Measurements from ENCODE around the gene LAMA1.

DNA sequence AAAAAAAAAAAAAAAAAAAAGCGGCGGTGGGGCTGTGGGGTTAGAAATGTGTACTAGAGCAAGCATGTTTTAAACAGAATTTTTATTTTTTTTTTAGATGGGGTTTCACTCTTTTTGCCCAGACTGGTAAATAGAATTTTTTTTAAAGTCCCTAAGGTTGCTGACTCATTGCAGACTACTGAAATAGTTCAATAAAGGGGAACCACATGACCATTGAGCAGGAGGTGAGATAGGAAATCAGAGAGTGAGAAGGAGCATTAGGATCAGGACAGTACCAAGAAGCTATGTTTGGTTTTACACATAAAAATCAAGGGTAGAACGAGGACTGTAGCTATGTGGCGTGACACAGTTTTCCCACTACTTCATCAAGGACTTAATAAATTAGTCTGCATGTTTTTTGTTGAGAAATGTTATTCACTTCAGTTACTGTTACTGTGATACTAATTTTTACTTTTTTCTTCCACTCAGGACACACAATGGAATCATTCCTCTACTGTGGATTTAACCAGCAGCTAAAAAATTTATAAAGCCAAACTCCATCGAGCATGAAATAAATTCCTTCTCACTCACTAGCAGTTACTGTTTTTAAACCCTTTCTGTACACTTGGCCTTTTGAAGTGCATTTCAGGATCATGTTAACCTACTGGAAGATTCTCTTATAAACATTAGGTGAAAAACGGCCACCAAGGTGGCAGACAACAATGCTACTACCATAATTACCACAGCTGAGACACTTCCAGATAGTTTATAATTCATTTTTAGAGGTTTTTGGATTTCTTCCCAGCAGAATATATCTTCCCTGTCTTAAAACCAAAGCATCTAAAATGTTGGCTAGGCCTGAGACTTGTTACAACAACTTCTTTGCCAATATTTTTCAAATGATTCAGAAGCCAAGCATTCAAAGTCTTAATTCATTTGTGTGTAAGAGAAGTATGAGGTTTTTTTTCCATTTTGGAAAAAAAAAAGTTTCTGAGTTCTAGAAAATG is 33.2 kb downstream of the LAMA1 start:
- TF ChIP-seq, protein P1, sequence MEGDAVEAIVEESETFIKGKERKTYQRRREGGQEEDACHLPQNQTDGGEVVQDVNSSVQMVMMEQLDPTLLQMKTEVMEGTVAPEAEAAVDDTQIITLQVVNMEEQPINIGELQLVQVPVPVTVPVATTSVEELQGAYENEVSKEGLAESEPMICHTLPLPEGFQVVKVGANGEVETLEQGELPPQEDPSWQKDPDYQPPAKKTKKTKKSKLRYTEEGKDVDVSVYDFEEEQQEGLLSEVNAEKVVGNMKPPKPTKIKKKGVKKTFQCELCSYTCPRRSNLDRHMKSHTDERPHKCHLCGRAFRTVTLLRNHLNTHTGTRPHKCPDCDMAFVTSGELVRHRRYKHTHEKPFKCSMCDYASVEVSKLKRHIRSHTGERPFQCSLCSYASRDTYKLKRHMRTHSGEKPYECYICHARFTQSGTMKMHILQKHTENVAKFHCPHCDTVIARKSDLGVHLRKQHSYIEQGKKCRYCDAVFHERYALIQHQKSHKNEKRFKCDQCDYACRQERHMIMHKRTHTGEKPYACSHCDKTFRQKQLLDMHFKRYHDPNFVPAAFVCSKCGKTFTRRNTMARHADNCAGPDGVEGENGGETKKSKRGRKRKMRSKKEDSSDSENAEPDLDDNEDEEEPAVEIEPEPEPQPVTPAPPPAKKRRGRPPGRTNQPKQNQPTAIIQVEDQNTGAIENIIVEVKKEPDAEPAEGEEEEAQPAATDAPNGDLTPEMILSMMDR (IDR thresholded peaks at IDR 0.05), result no peak
- no peak for TF ChIP-seq EP300 (IDR thresholded peaks at IDR 0.05)
- no peak for TF ChIP-seq POLR2A (IDR thresholded peaks at IDR 0.05)
- TF ChIP-seq POLR2AphosphoS5 (IDR thresholded peaks at IDR 0.05), result no peak
